SK-N-MC (cell line): ENCODE measurements around the gene SH3D21.

ENCODE experiments used
- EZH2 ChIP-seq: fragments of 200-600 bp; sonication (generic); IDR thresholded peaks from one replicate; pipeline ENCODE4 v1.6.1; 2017; ENCODE audit warnings: antibody characterized with exemption
- FOXP2 ChIP-seq: optimal IDR thresholded peaks from 2 replicates; pipeline ENCODE3; 2011; ENCODE audit warnings: mild to moderate bottlenecking, moderate library complexity; ENCODE audit not compliant: insufficient read depth; ENCODE audit errors: extremely low read length, control extremely low read depth
- POLR2AphosphoS5 ChIP-seq: IDR thresholded peaks from 2 replicates; pipeline ENCODE4 v1.6.1; 2012; ENCODE audit warnings: mild to moderate bottlenecking, low read depth, low read length, borderline replicate concordance

DNA sequence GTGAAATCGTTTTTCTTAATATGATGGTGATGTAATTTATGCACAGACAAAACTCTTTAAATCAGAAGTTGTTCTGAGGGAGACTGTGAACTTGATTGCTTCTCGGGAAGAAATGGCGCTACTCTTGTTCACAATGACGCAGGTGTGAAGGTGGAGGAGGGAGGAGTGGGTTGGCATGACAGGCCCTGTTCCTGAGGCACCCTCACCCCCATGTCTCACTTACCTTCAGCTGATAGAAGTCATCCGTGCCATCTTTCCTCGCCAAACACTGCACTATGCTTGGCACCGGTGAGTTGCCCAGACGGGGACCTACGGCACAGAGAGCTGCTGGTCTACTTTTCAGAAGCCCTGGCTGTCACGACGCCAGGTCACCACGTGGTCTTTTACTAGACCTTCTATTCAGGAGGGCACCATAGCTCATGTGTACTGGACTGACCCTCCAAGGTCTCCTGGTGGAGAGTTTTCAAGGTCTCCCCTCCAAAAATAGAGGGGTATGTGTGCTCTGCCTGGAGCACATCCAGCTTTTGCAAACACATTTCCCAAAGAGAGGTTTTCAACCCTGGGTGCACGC, 52.4 kb downstream of the SH3D21 start:
- TF ChIP-seq POLR2AphosphoS5 (no peak), EZH2 (no peak), FOXP2 (no peak)
